Choroid plexus epithelial cell (primary cell): ENCODE results near the gene CDCP2.

Experiments used
- DNase-seq: peaks from one replicate; pipeline ENCODE4 v3.0.0-alpha.2; 2010; ENCODE audit warnings: low read depth
- H3K4me3 ChIP-seq: 2 replicates; pipeline ENCODE4 v1.5.1; 2011; ENCODE audit warnings: low read depth, mild to moderate bottlenecking, control low read depth, low read length, moderate library complexity
- TF ChIP-seq, protein P1 (sequence below): conservative IDR thresholded peaks from 2 replicates; pipeline ENCODE4 v1.5.1; 2011; ENCODE audit warnings: low read depth, mild to moderate bottlenecking, control low read depth, inconsistent platforms, low read length, moderate library complexity

Gene CDCP2

DNA sequence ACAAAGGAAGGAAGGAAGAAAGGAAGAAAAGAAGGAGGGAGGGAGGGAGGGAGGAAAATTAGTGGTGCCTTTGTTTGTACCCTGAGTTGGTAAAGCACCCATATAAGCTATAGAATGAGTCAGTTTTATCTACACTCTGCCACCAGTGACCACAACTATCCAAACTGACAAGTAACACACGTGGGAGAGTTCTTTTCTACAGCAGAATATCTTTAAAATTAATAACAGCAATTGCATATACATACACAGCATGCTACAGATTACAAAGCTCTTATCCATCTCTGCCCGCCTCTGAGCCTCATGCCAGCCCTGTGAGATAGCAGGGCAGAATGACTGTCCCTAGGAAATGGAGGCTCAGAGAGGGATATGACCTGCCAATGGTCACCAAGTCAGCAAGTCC, 20.3 kb downstream of the CDCP2 start:
- no peak overlapping the region for H3K4me3 ChIP-seq
- TF ChIP-seq, protein P1, sequence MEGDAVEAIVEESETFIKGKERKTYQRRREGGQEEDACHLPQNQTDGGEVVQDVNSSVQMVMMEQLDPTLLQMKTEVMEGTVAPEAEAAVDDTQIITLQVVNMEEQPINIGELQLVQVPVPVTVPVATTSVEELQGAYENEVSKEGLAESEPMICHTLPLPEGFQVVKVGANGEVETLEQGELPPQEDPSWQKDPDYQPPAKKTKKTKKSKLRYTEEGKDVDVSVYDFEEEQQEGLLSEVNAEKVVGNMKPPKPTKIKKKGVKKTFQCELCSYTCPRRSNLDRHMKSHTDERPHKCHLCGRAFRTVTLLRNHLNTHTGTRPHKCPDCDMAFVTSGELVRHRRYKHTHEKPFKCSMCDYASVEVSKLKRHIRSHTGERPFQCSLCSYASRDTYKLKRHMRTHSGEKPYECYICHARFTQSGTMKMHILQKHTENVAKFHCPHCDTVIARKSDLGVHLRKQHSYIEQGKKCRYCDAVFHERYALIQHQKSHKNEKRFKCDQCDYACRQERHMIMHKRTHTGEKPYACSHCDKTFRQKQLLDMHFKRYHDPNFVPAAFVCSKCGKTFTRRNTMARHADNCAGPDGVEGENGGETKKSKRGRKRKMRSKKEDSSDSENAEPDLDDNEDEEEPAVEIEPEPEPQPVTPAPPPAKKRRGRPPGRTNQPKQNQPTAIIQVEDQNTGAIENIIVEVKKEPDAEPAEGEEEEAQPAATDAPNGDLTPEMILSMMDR: no peak
- DNase-seq: no peak

DNA sequence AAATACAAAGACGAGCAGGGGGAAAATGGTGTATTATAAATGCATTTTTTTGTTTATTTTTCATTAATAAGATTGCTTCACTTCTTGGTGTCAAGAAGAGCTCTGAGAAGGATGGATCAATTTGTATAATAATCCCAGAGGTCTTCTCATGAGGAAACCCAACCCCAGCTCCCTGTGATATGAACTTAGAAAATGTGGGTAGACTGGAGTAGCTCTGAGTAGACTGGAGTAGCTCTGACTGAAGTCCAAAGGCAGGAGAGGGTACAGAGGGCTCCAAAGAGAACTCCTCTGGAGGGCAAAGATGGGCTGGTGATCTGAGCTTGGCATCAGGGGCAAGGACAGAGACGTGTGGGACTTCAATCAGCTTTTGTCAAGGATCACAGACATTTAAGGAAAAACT, 21.4 kb downstream of the CDCP2 start:
- no peak overlapping the region for H3K4me3 ChIP-seq
- TF ChIP-seq, protein P1: no peak
- no peak for DNase-seq

DNA sequence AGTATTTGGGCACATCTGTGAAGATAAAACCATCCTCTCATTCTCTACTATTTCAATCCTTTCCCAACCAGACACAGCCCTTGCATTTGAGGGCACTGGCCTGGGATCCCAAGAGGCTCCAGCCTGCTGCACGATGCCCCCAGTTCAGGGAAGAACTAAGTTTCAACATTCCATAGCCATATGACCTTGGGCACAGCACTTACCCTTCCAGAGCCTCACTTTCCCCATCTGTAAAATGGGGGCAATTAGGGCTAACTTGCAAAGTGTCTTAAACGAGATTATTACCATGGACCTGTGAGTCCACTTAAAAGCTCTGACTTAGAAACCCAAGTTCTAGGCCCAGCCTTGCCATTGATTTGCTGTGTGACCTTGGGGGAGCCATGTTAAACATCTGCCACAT, 22.9 kb downstream of the CDCP2 start:
- TF ChIP-seq, protein P1: no peak
- no peak for DNase-seq
- H3K4me3 ChIP-seq: no peak overlapping the region

DNA sequence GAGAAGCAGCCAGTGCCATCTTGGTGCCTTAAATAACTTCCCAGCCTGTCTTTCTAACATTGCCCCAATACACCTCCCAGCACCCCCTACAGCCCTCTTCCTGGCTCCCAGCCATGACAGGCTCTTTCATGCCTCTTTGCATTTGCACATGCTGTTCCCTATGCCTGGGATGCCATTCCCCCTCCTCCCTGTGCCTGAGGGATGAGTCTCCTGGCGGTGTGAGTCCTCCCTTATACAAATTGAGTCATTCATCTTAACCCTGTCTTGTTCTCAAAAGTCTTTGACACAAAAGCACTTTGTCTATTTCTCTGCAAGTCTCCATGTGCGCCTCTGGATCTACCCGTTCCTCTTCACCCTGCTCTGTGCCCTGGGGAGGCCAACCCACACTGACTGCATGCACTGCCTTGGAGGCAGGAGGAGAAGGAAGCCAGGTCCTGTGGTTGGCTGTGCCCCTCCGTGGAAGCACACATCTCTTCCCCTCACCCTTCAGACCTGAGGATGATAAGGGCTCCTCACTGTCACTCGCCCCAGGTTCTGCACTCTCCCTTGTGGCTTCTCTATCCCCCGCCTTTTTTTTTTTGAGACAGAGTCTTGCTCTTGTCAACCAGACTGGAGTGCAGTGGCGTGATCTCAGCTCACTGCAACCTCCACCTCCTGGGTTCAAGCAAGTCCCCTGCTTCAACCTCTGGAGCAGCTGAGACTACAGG, 25.1 kb downstream of the CDCP2 start:
- H3K4me3 ChIP-seq: no peak overlapping the region
- TF ChIP-seq, protein P1: no peak
- DNase-seq: no peak

DNA sequence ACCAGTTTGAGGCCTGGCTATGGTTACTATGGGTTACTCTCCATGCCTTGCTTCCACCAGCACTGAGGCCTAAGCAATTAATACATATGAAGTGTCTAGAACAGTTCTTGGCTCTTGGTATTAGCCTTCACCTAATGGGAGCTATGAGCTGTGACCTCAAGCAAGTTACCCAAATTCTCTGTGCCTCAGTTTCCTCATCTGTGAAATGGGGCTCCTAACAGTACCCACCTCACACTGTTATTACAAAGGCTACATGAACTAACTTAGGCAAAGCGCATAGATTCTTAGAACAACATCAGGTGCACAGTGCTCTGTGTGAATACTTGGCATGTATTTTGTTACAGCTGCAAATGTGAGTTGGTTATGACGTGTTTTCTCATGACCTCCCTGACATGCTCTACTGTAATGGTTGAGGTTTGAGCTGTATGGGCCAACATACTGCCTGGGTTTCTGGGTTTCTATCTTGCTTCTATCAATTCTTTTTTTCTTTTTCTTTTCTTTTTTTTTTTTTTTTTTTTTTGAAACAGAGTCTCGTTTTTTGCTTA, 26.5 kb downstream of the CDCP2 start:
- TF ChIP-seq, protein P1: no peak
- no peak overlapping the region for H3K4me3 ChIP-seq
- DNase-seq: peak; percentile 67

DNA sequence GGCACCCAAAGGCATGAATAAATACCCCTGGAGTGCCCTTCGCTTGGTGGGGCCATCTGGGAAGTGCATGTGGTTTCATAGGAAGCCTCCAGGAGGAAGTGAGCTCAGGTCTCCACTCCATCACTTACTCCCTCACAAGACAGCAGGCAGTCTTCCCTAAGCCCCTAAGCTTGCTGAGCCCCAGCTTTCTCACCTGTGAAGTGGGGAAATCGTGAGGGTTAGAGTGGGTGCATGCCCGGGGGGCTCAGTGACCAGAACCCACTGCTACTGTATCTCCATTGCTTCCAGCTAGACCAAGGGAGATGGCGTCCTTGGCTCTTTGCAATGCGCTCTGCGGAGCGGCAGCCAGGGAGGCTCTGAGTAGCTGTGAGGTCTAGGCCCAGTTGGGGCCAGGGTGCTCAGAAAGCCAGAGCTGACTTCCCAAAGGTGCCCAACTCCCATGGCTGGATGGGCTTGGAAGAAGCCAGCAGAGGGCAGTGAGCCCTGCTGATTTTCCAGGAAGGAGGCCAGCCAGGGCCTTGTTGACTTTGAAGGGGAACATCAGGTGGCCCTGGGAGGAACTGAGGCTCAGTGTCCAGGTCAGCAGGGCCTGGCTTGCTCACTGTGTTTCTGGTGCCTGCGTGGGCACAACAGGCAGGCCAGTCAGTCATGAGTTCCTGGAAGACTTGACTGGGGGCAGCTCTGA, 27.3 kb downstream of the CDCP2 start:
- no peak overlapping the region for H3K4me3 ChIP-seq
- peak; percentile 33 for DNase-seq
- TF ChIP-seq, protein P1: peak; percentile 47

DNA sequence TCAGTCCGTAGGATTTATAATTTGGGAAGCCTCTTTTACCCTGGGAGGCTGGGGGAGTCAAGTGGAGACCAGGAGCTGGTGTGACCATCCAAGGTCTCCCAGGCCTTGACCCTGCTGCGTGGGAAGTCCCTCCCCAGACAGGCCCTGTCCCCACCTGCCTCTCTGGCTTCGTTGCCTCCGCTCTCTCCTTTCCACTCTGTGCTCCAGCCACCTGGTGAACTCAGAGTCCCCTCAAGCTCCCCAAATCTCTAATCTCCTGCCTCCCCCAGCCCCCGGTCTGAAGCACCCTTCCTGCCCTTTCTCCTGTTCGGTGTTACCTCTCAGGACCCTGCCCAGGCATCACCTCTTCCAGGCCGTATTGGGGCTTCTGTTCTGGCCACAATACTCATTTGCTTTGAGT, 27.9 kb downstream of the CDCP2 start:
- H3K4me3 ChIP-seq: no peak overlapping the region
- no peak for DNase-seq
- TF ChIP-seq, protein P1: no peak
